ENCODE results near the gene PLTP.

PLTP gene

DNA sequence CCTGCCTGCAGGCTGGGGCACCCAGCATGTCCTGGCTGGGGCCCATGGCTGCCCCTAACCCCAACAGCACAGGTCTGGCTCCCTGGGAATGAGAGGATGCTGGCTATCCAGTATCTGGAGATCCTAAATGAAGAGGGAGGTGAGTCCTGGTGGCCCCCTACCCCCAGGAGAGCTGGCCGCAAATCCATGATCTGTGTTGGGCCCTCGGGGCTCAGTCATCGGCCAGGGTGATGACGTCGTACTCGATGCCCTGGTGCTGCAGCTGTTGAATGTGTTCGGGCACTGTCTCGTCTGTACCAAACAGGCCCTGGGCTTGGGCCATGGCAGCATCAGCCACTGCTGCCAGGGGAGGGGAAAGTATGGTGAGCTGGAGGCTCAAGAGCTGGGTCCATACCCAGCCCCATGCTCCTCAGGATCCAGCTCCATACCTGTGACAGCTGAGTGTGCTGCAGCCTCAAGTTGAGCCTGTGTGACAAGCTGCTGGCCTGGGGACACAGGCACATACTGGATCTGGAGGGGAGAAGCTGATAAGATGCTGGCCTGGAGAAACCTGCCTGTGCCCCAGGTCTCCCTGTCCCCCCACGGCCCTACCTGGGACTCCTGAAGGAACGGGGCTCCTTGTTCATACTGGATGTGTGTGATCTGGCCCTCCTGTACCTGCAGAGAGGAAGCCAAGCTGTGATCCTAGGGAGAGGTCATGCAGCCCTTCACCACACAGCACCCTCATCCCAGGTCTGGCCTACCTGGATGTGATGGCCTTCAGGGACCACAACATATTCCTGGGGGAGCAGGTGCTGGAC, 37.0 kb upstream of the PLTP start:
- ChIA-PET POLR2A (interaction anchor here (0.5 to 3.8 kb wide), 7 partner anchors 9 to 135 kb away, joined by 3 to 28 read pairs (median 5); partner anchors contain the start of gene PCIF1), CTCF (interaction anchor here (1.2 to 1.8 kb wide), 3 partner anchors 14 to 150 kb away, joined by 3 to 8 read pairs (median 4); no protein-coding TSS in a partner anchor)
- no peaks in the 10 kb centered on the region for H3K9me3 ChIP-seq (ENCODE audit: control insufficient read depth, insufficient read depth, low read depth, low read length)
- H3K27ac ChIP-seq (ENCODE audit: extremely low read depth, low read depth, low read length): no peak overlapping the region
- TF ChIP-seq, protein P1, sequence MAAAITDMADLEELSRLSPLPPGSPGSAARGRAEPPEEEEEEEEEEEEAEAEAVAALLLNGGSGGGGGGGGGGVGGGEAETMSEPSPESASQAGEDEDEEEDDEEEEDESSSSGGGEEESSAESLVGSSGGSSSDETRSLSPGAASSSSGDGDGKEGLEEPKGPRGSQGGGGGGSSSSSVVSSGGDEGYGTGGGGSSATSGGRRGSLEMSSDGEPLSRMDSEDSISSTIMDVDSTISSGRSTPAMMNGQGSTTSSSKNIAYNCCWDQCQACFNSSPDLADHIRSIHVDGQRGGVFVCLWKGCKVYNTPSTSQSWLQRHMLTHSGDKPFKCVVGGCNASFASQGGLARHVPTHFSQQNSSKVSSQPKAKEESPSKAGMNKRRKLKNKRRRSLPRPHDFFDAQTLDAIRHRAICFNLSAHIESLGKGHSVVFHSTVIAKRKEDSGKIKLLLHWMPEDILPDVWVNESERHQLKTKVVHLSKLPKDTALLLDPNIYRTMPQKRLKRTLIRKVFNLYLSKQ (tag by site-specific recombination; IDR thresholded peaks at IDR 0.05; ENCODE audit: borderline replicate concordance): no peak
- TF ChIP-seq ZNF529 (tag by site-specific recombination; IDR thresholded peaks at IDR 0.05; ENCODE audit: insufficient replicate concordance): no peak
- no peak for TF ChIP-seq SP2 (tag by site-specific recombination; IDR thresholded peaks at IDR 0.05)
- TF ChIP-seq ZNF600 (tag by site-specific recombination; IDR thresholded peaks at IDR 0.05): peak; percentile 77
- H3K36me3 ChIP-seq (ENCODE audit: control insufficient read depth in 2 of 2, insufficient read depth in 1 of 2, low read length in 2 of 2): peaks cover 0 to 100% of the 10 kb centered on the region in 2 experiments; a peak in 1 of 3 replicates
- no peaks in the 10 kb centered on the region for H3K4me1 ChIP-seq (ENCODE audit: control insufficient read depth, insufficient read depth, low read length)
- H3K4me3 ChIP-seq (ENCODE audit: low read depth, low read length): no peak overlapping the region

DNA sequence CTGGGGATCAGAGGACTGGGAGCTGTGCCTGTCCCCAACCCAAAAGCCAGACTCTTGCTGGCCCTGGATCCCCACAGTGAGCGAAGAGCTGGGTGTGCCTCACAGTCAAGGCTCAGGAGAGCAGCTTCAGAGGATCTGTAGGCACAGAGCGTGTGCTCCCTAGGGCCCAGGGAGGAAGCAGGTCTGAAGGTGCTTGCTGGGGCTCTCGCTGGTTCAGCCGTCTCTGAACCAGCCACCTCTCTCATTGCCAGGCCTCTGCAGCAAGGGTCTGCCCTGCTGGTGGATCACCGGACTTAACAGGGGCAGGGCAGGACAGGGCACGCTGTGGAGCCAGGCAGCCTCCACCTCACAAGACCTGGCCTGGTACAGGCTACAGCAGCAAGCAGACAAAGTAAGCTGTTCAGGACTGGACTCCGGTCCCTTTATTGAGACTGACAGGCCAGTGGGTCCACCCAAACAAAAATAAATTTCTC, 36.3 kb upstream of the PLTP start:
- peaks cover 0 to 100% of the 10 kb centered on the region in 2 experiments; a peak in 1 of 3 replicates for H3K36me3 ChIP-seq (ENCODE audit: control insufficient read depth in 2 of 2, insufficient read depth in 1 of 2, low read length in 2 of 2)
- CTCF ChIA-PET: interaction anchor here (1.2 to 1.8 kb wide), 2 partner anchors 38 to 149 kb away, joined by 4 to 8 read pairs; no protein-coding TSS in a partner anchor
- POLR2A ChIA-PET: interaction anchor here (0.5 to 3.8 kb wide), 6 partner anchors 9 to 134 kb away, joined by 3 to 28 read pairs (median 6); partner anchors contain the start of gene PCIF1

DNA sequence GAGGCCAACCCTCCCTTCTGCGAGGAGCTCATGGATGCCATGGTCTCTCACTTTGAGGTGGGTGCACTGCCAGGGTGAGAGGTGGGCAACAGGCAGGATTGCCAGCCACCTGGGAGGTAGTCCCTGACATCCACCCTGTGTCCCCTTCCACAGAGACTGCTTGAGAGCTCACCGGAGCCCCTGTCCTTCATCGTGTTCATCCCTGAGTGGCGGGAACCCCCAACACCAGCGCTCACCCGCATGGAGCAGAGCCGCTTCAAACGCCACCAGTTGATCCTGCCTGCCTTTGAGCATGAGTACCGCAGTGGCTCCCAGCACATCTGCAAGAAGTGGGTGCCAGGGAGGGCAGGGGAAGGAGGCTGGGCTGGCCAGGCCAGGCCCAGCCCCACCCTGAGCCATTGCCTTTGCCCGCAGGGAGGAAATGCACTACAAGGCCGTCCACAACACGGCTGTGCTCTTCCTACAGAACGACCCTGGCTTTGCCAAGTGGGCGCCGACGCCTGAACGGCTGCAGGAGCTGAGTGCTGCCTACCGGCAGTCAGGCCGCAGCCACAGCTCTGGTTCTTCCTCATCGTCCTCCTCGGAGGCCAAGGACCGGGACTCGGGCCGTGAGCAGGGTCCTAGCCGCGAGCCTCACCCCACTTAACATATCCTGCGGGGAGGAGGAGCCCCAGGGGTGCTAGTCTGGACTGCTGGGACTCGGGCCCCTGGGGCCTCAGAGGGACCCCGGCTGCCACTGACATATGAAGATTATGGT, 35.3 kb upstream of the PLTP start:
- no peak overlapping the region for H3K4me3 ChIP-seq (ENCODE audit: low read depth, low read length)
- ChIA-PET CTCF (no interaction called here), POLR2A (interaction anchor here (3.8 kb wide), 1 partner anchor 13 kb away, joined by 28 read pairs; the partner anchor contains the start of gene PCIF1)
- H3K36me3 ChIP-seq (ENCODE audit: control insufficient read depth in 2 of 2, insufficient read depth in 1 of 2, low read length in 2 of 2): peaks cover 0 to 98% of the 10 kb centered on the region in 2 experiments; a peak in 2 of 3 replicates
- H3K4me1 ChIP-seq (ENCODE audit: control insufficient read depth, insufficient read depth, low read length): no peaks in the 10 kb centered on the region
- H3K27ac ChIP-seq (ENCODE audit: extremely low read depth, low read depth, low read length): no peak overlapping the region
- H3K9me3 ChIP-seq (ENCODE audit: control insufficient read depth, insufficient read depth, low read depth, low read length): no peaks in the 10 kb centered on the region
- no peak for TF ChIP-seq ZSCAN16 (tag by site-specific recombination; IDR thresholded peaks at IDR 0.05)
- peak; percentile 70 for TF ChIP-seq SCRT2 (tag by site-specific recombination; IDR thresholded peaks at IDR 0.05)
- no peak for TF ChIP-seq ZNF626 (tag by site-specific recombination; IDR thresholded peaks at IDR 0.05)
- TF ChIP-seq, protein P2, sequence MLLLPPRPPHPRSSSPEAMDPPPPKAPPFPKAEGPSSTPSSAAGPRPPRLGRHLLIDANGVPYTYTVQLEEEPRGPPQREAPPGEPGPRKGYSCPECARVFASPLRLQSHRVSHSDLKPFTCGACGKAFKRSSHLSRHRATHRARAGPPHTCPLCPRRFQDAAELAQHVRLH (tag by site-specific recombination; IDR thresholded peaks at IDR 0.05): no peak

More for the DNA sequence above, 36.3 kb upstream of the PLTP start:
- Histone ChIP-seq H3K27ac (ENCODE audit: extremely low read depth, low read depth, low read length) (no peak overlapping the region), H3K4me1 (ENCODE audit: control insufficient read depth, insufficient read depth, low read length) (no peaks in the 10 kb centered on the region), H3K9me3 (ENCODE audit: control insufficient read depth, insufficient read depth, low read depth, low read length) (no peaks in the 10 kb centered on the region), H3K4me3 (ENCODE audit: low read depth, low read length) (no peak overlapping the region)
- TF ChIP-seq, protein P3, sequence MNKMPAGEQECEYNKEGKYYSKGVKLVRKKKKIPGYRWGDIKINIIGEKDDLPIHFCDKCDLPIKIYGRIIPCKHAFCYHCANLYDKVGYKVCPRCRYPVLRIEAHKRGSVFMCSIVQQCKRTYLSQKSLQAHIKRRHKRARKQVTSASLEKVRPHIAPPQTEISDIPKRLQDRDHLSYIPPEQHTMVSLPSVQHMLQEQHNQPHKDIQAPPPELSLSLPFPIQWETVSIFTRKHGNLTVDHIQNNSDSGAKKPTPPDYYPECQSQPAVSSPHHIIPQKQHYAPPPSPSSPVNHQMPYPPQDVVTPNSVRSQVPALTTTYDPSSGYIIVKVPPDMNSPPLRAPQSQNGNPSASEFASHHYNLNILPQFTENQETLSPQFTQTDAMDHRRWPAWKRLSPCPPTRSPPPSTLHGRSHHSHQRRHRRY (tag by site-specific recombination; IDR thresholded peaks at IDR 0.05): no peak
- 0 out of 2 replicates have a peak, but pooled peaks have one; percentile 9 for TF ChIP-seq ZNF600 (tag by site-specific recombination; IDR thresholded peaks at IDR 0.05)
